ENCODE measurements around the gene CDKAL1.

CDKAL1 gene

DNA sequence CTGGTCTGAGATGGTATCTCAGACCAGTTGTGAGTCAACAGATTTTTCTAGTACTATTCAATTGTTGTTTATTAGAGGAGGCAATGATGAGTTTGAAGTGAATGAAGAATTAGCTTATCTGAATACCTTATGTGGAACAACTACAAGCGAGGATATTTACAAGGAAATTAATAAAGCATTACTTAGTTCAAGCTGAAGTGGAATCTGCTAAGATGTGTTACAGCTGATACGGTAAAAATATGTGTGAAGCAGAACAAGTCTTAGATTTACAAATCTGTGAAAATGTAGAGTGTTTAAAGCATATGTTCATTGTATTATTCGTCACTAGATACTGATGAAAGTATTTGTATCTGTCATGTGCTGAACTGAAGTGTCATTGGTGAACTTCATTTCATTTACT lies 272.4 kb downstream of the CDKAL1 start:
- TF ChIP-seq CTCF (IDR thresholded peaks at IDR 0.05; ENCODE audit: borderline replicate concordance, control extremely low read depth, extremely low read depth, insufficient read depth, missing control alignments) = no peak
- in situ Hi-C loops (cut with MboI; ENCODE audit: low sequenced_read_pairs, unreplicated experiment) = no loop called here
- DNase-seq (ENCODE audit: low spot score) = no peak

DNA sequence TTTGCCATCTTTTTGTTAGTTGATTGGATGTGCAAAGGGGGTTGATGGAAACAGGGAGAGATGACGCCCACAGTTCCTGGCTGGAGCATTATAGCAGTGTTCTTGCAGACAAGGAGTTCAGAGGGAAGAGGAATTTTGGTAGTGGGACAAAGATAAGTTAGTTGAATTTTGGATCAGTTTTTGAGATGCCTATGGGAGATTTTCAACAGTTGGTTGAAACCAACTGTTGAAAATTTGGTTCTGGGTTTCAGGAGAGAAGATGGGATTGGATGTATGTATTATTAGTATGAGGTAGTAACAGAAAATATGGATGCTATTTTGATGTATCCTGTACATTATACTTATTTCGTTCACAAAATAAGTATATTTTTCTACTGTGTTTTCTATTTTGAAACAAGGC lies 274.2 kb downstream of the CDKAL1 start:
- no peak for TF ChIP-seq CTCF (IDR thresholded peaks at IDR 0.05; ENCODE audit: borderline replicate concordance, control extremely low read depth, extremely low read depth, insufficient read depth, missing control alignments)
- DNase-seq (ENCODE audit: low spot score) = no peak
- in situ Hi-C loops (cut with MboI; ENCODE audit: low sequenced_read_pairs, unreplicated experiment) = no loop called here

- no peak for DNase-seq (ENCODE audit: low spot score)
- TF ChIP-seq CTCF (IDR thresholded peaks at IDR 0.05; ENCODE audit: borderline replicate concordance, control extremely low read depth, extremely low read depth, insufficient read depth, missing control alignments) = no peak
- in situ Hi-C loops (cut with MboI; ENCODE audit: low sequenced_read_pairs, unreplicated experiment) = no loop called here
Measured at GRCh38 chr6:20808924-20809323, 274.7 kb downstream of the CDKAL1 start.

- no peak for TF ChIP-seq CTCF (IDR thresholded peaks at IDR 0.05; ENCODE audit: borderline replicate concordance, control extremely low read depth, extremely low read depth, insufficient read depth, missing control alignments)
- no peak for DNase-seq (ENCODE audit: low spot score)
- in situ Hi-C loops (cut with MboI; ENCODE audit: low sequenced_read_pairs, unreplicated experiment) = no loop called here
Measured at GRCh38 chr6:20810727-20811108, 276.5 kb downstream of the CDKAL1 start.

DNA sequence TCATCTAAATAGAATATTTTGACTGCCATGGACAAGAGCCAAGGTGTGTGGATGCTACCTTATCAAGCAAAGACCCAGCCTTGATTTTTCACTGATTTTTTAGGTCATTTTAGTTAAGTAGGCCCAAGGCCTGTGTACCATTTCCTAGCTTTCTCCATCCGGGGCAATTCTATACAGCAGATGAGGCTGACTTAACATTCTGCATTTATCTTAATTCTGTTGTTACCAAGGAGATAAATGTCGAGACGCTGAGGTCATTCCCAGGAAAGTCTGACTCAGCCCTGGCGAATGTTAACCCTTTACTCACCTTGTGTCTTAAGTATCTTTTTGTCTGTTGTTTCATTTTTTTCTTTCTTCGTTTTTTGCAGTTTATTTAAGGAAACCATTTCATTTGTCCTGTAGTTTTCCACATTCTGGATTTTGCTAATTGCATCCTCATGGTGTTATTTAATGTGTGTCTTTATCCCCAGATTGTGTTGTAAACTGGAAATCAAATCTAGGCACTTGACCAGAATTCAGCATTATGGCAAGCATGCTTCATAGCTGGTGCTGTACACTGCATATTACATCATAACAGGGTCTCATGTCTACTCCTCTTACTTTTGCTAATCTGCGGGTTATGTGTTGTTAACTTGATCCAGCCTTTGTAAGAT lies 277.0 kb downstream of the CDKAL1 start:
- in situ Hi-C loops (cut with MboI; ENCODE audit: low sequenced_read_pairs, unreplicated experiment) = no loop called here
- TF ChIP-seq CTCF (IDR thresholded peaks at IDR 0.05; ENCODE audit: borderline replicate concordance, control extremely low read depth, extremely low read depth, insufficient read depth, missing control alignments) = no peak
- DNase-seq (ENCODE audit: low spot score) = no peak

GRCh38 chr6:20812776-20813175 lies 278.5 kb downstream of the CDKAL1 start:
- no peak for TF ChIP-seq CTCF (IDR thresholded peaks at IDR 0.05; ENCODE audit: borderline replicate concordance, control extremely low read depth, extremely low read depth, insufficient read depth, missing control alignments)
- no peak for DNase-seq (ENCODE audit: low spot score)
- in situ Hi-C loops (cut with MboI; ENCODE audit: low sequenced_read_pairs, unreplicated experiment) = no loop called here
